Keratinocyte (primary cell): ENCODE data around the gene PPM1H.

Experiments
- CTCF ChIP-seq, 3 experiments: IDR thresholded peaks in 1 of 3; conservative IDR thresholded peaks in 1 of 3; optimal IDR thresholded peaks in 1 of 3; 2 replicates in 2 of 3; 3 replicates in 1 of 3; pipeline versions ENCODE3 to v1.5.1; 2011; ENCODE audit warnings: low read length in 3 of 3, mild to moderate bottlenecking in 3 of 3, moderate library complexity in 2 of 3, control low read depth in 1 of 3, inconsistent platforms in 1 of 3; ENCODE audit not compliant: insufficient read depth in 2 of 3; ENCODE audit errors: extremely low read depth in 1 of 3
- EZH2 ChIP-seq: IDR thresholded peaks from one replicate; pipeline ENCODE4 v1.6.1; 2012; ENCODE audit warnings: inconsistent platforms, mild to moderate bottlenecking, low read length, moderate library complexity

- no peak for TF ChIP-seq CTCF (optimal IDR thresholded peaks at IDR 0.05 in 1 of 3, IDR thresholded peaks at IDR 0.05 in 1 of 3, conservative IDR thresholded peaks at IDR 0.05 in 1 of 3; ENCODE audit: extremely low read depth in 1 of 3, insufficient read depth in 2 of 3, low read length in 3 of 3)
- TF ChIP-seq EZH2 = no peak
Observed at GRCh38 chr12:62647586-62647985, 287.4 kb downstream of the PPM1H start.
